ENCODE results near the gene TTLL4. TPM values are rescaled to one million over a fixed set of nuclear protein-coding genes. Genes with fewer than 3 reads are reported as not detected.

Gene TTLL4
- total RNA-seq, 1 donor from 2014 or later: 5.5 TPM

DNA sequence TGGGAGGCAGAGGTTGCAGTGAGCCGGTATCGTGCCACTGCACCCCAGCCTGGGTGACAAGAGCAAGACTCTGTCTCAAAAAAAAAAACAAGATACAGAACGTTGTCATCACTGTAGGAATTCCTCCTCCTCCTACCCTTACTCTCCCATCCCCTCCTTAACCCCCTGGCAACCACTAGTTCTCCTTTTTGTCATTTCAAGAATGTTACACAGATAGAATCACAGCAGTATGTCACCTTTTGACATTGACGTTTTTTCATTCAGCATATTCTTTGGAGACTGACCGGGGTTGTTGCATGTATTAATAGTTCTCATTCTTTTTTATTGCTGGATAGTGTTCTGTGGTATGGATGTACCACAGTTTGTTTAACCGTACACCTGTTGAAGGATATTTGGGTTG is 32.4 kb downstream of the TTLL4 start:
- Histone ChIP-seq H3K27me3 (ENCODE audit: control insufficient read depth, insufficient read depth, low read length) (no peaks in the 10 kb centered on the region), H3K36me3 (ENCODE audit: control insufficient read depth, insufficient read depth, low read length) (peaks cover 23% of the 10 kb centered on the region), H3K4me3 (ENCODE audit: low read depth, low read length) (no peak overlapping the region)
- FAIRE-seq: no peak
- TF ChIP-seq, protein P1, sequence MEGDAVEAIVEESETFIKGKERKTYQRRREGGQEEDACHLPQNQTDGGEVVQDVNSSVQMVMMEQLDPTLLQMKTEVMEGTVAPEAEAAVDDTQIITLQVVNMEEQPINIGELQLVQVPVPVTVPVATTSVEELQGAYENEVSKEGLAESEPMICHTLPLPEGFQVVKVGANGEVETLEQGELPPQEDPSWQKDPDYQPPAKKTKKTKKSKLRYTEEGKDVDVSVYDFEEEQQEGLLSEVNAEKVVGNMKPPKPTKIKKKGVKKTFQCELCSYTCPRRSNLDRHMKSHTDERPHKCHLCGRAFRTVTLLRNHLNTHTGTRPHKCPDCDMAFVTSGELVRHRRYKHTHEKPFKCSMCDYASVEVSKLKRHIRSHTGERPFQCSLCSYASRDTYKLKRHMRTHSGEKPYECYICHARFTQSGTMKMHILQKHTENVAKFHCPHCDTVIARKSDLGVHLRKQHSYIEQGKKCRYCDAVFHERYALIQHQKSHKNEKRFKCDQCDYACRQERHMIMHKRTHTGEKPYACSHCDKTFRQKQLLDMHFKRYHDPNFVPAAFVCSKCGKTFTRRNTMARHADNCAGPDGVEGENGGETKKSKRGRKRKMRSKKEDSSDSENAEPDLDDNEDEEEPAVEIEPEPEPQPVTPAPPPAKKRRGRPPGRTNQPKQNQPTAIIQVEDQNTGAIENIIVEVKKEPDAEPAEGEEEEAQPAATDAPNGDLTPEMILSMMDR (IDR thresholded peaks at IDR 0.05; ENCODE audit: insufficient read depth, low read length, severe bottlenecking): no peak
- no peak for DNase-seq (ENCODE audit: low read depth)

DNA sequence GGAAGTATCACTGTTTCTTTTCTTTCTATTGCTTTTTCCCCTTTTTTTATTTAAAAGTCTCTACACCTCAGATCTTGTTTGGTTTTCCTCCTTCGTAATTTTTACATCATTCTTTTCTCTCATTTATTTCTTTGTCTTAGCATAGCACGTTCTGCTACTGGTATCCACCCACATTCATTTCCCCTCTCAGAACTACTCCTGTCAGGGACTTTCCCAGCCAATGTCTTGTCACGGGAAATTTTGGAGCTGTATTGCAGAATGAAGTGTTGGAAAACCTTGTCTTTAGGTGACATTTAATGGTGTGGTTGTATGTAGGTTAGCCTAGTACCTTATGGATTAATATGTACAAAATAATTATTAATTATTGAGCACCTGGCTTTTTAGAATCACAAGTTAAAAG is 34.0 kb downstream of the TTLL4 start:
- TF ChIP-seq, protein P1 (IDR thresholded peaks at IDR 0.05; ENCODE audit: insufficient read depth, low read length, severe bottlenecking): no peak
- no peak overlapping the region for H3K4me3 ChIP-seq (ENCODE audit: low read depth, low read length)
- H3K36me3 ChIP-seq (ENCODE audit: control insufficient read depth, insufficient read depth, low read length): peaks cover 22% of the 10 kb centered on the region
- FAIRE-seq (no peak), DNase-seq (ENCODE audit: low read depth) (no peak)
- H3K27me3 ChIP-seq (ENCODE audit: control insufficient read depth, insufficient read depth, low read length): no peaks in the 10 kb centered on the region

DNA sequence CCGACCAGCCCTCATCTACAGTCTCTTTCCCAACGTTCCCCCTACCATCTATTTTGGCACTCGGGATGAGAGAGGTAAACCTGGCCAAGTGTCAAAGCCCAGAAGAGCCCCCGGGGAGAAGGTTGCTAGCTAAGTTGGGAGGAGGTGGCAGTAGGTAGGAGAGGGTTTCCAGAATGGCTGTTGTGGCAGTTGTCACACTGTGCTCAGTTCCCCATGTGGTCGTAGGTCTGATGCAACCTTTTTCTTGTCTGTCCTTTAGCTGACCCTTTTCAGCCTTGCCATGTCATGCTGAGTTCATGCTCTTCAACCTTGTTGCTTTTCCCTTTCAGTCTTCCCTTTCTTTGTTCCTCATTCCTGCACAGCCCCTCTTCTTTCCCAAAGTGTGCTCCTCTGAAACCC is 34.5 kb downstream of the TTLL4 start:
- no peak for FAIRE-seq
- H3K36me3 ChIP-seq (ENCODE audit: control insufficient read depth, insufficient read depth, low read length): peaks cover 19% of the 10 kb centered on the region
- no peak overlapping the region for H3K4me3 ChIP-seq (ENCODE audit: low read depth, low read length)
- H3K27me3 ChIP-seq (ENCODE audit: control insufficient read depth, insufficient read depth, low read length): no peaks in the 10 kb centered on the region
- TF ChIP-seq, protein P1 (IDR thresholded peaks at IDR 0.05; ENCODE audit: insufficient read depth, low read length, severe bottlenecking): no peak
- no peak for DNase-seq (ENCODE audit: low read depth)

DNA sequence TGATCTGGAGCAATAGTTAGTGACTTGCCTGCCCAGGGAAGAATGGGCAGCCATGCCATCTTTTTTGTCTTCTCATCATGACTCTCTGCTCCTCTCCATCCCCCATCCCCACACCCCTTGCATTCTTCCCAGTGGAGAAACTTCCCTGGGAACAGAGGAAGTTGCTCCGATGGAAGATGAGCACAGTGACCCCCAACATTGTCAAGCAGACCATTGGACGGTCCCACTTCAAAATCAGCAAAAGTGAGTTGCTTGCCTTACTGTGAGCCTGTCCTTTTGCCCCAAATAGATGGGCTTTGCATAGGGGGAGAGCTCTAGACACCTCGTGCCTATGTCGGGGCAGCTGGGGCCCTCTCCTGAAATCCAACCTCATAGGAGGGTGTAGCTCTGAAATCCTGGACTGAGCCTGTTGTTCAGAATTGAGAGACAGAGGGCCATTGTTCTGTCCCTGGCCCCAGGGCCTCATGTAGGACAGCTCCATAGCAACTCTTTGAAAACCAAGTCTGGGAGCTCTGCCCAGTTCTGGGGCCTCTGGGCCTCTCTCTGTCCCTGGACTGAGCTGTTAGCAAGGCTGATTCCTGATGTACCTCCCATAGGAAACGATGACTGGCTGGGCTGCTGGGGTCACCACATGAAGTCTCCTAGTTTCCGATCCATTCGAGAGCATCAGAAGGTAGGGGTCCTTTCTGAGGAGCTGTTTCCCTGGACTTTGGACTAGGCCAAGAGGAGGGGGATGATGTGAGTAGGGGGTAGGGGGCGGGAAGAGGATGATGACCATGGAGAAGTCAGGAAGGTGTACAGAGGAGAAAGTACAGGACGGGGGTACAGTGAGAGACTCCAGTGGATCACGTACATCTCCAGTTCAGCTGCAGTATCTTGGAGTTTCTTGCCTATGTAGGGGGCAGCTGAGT is 35.2 kb downstream of the TTLL4 start:
- FAIRE-seq: no peak

DNA sequence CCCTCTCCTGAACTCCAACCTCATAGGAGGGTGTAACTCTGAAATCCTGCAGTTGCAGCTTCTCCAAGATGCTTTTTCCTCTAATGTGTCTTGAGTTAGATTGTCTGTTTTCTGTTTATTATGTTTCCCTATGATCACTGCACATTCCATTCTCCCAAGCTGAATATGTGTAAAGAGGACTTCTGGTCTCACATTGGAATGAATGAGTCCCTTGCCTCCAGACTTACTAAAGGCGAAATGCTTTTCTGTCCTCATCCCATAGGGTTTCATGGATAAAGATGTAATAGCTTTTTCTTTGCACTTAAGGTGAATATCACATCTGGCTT is 35.8 kb downstream of the TTLL4 start:
- no peak for DNase-seq (ENCODE audit: low read depth)
- FAIRE-seq: no peak
- H3K36me3 ChIP-seq (ENCODE audit: control insufficient read depth, insufficient read depth, low read length): peaks cover 18% of the 10 kb centered on the region
- H3K4me3 ChIP-seq (ENCODE audit: low read depth, low read length): no peak overlapping the region
- TF ChIP-seq, protein P1 (IDR thresholded peaks at IDR 0.05; ENCODE audit: insufficient read depth, low read length, severe bottlenecking): no peak
- H3K27me3 ChIP-seq (ENCODE audit: control insufficient read depth, insufficient read depth, low read length): no peaks in the 10 kb centered on the region

More for the DNA sequence above, 35.2 kb downstream of the TTLL4 start:
- no peaks in the 10 kb centered on the region for H3K27me3 ChIP-seq (ENCODE audit: control insufficient read depth, insufficient read depth, low read length)
- DNase-seq (ENCODE audit: low read depth): no peak
- TF ChIP-seq, protein P1 (IDR thresholded peaks at IDR 0.05; ENCODE audit: insufficient read depth, low read length, severe bottlenecking): no peak
- H3K4me3 ChIP-seq (ENCODE audit: low read depth, low read length): no peak overlapping the region
- H3K36me3 ChIP-seq (ENCODE audit: control insufficient read depth, insufficient read depth, low read length): peaks cover 18% of the 10 kb centered on the region

All from bronchial epithelial cell (primary cell).